Measurements from ENCODE around the gene ANKRD11. TPM values are rescaled to one million over a fixed set of nuclear protein-coding genes. Genes with fewer than 3 reads are reported as not detected.
"Not testable (repeated sequence)": the region's sequence is repeated elsewhere in the genome, so short reads cannot be mapped to it uniquely, and the experiment has no call there.

The ANKRD11 gene
- total and polyA plus RNA-seq, 7 experiments from 2014 or later: 8.7 to 254 (median 239) TPM

DNA sequence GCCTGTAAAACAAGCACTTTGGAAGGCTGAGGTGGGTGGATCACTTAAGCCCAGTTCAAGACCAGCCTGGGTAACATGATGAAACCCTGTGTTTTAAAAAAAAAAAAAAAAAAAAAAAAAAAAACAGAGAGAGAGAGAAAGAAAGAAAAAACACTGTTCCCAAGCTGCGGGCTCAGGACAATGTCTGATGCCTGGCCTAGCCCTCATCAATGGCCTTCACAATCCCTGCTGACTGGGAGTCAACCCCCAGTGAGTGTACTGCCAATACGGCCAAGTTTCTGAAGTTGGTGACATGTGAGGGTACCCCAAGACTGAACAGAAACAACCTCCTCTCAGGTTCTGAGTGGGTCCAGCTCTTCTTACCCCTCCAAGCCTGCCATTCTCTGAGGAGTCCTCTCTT is 156.3 kb downstream of the ANKRD11 start:
- intact Hi-C loops (cut with micrococcal nuclease): loop anchor here in 1 of 2 donors (5.0 kb wide), 2 partner anchors 73 to 153 kb away; no protein-coding TSS in a partner anchor

DNA sequence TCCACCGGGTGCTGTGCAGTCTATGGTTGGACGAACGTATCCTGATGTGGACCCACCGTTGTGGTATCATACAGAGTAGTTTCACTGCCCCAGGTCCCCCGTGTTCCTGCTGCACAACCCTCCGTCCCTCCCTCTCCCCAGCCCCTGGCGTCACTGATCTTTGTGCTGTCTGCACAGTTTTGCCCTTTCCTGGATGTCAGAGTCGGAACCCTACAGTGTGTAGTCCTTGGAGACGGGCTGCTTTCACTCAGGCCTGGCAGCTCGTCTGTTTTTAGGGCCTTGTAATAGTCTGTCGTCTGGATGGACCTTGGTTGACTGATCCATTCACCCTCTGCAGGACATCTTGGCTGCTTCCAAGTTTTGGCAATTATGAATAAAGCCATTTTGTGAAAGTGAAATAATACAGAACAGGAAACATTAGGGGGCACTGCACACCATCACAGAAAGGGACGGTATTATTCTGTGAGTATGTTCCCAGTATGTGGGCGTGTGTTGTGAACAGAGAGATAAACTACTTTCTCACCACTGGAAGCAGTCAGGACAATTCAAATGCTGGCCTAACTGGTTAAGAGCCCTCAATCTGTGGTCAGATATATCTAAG is 156.9 kb downstream of the ANKRD11 start:
- H3K27me3 ChIP-seq (ENCODE audit: control insufficient read depth in 2 of 2, insufficient read depth in 2 of 2, low read length in 2 of 2); POLR2A ChIA-PET; H3K27me3 Mint-ChIP-seq; H3K4me3 ChIP-seq (ENCODE audit: low read length); H3K27ac ChIP-seq (ENCODE audit: low read depth, low read length); H3K9me3 ChIP-seq (ENCODE audit: control insufficient read depth in 2 of 3, low read length in 3 of 3); H3K36me3 Mint-ChIP-seq; H3K36me3 ChIP-seq (ENCODE audit: control insufficient read depth in 2 of 3, insufficient read depth in 3 of 3, low read length in 3 of 3); H3K9me3 Mint-ChIP-seq: not testable (repeated sequence)
- Mint-ChIP-seq H3K4me3 (peak overlapping the region in 8 of 10 donors; percentile 3 to 59 (median 28)), H3K4me1 (peaks cover 51 to 86% (median 72%) of the 10 kb centered on the region in 7 donors), H3K27ac (peak overlapping the region in 8 of 9 donors; percentile 46 to 90 (median 67))
- peaks cover 51 to 76% of the 10 kb centered on the region in 2 donors for H3K4me1 ChIP-seq (ENCODE audit: control insufficient read depth in 2 of 2, insufficient read depth in 2 of 2, low read length in 2 of 2)
- ATAC-seq: peak; percentile 82
- CTCF ChIA-PET: interaction anchor here (0.9 to 2.3 kb wide), 6 partner anchors 11 to 175 kb away, joined by 3 to 13 read pairs (median 6); partner anchors contain the start of gene SPG7
- intact Hi-C loops (cut with micrococcal nuclease): loop anchor here (1.0 to 5.0 kb wide), 6 partner anchors 74 to 308 kb away; partner anchors contain the start of gene SPG7 (in 2 of the 2)
- peak in 7 of 9 donors; percentile 52 to 69 (median 60) for DNase-seq

More for the DNA sequence above, 156.3 kb downstream of the ANKRD11 start:
- H3K9me3 ChIP-seq (ENCODE audit: control insufficient read depth in 2 of 3, low read length in 3 of 3): no peaks in the 10 kb centered on the region
- H3K27ac Mint-ChIP-seq: peak overlapping the region; percentile 46 to 90 (median 58)
- no peak overlapping the region for H3K4me3 ChIP-seq (ENCODE audit: low read length)
- peaks cover 51 to 89% (median 76%) of the 10 kb centered on the region in 7 donors for H3K4me1 Mint-ChIP-seq
- peaks cover 0 to 3% (median 0%) of the 10 kb centered on the region in 11 donors for H3K9me3 Mint-ChIP-seq
- peaks cover 0 to 2% (median 0%) of the 10 kb centered on the region in 5 donors for H3K36me3 Mint-ChIP-seq
- peak overlapping the region; percentile 30 for H3K27ac ChIP-seq (ENCODE audit: low read depth, low read length)
- CTCF ChIA-PET: interaction anchor here (0.6 to 2.3 kb wide), 5 partner anchors 11 to 195 kb away, joined by 3 to 13 read pairs (median 5); partner anchors contain the start of gene SPG7
- DNase-seq (no peak), ATAC-seq (peak; percentile 31)
- peaks cover 48 to 74% of the 10 kb centered on the region in 2 donors for H3K4me1 ChIP-seq (ENCODE audit: control insufficient read depth in 2 of 2, insufficient read depth in 2 of 2, low read length in 2 of 2)
- POLR2A ChIA-PET: no interaction called here
- H3K27me3 ChIP-seq (ENCODE audit: control insufficient read depth in 2 of 2, insufficient read depth in 2 of 2, low read length in 2 of 2): no peaks in the 10 kb centered on the region
- peak overlapping the region in 9 of 10 donors; percentile 7 to 62 (median 48) for H3K4me3 Mint-ChIP-seq
- H3K36me3 ChIP-seq (ENCODE audit: control insufficient read depth in 2 of 3, insufficient read depth in 3 of 3, low read length in 3 of 3): no peaks in the 10 kb centered on the region
- H3K27me3 Mint-ChIP-seq: no peaks in the 10 kb centered on the region

DNA sequence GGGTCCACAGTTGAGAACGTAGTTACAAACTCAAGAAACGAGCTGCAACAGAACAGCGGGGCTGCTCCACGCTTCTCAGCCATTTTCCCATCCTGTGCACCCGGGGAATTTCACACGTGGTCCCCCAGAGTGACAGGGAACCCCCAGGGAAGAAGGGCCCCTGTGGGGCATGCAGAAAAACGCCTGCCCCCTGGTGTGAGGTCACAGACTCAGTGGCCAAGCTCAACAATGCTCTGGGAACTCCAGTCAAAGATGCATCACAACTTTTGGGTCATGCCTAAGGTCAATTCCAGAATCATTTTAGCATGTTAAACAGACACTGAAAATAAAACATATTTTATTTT is 157.5 kb downstream of the ANKRD11 start:
- DNase-seq (no peak), ATAC-seq (no peak)
- peaks cover 51 to 75% of the 10 kb centered on the region in 2 donors for H3K4me1 ChIP-seq (ENCODE audit: control insufficient read depth in 2 of 2, insufficient read depth in 2 of 2, low read length in 2 of 2)
- no peaks in the 10 kb centered on the region for H3K36me3 ChIP-seq (ENCODE audit: control insufficient read depth in 2 of 3, insufficient read depth in 3 of 3, low read length in 3 of 3)
- Mint-ChIP-seq H3K4me3 (peak overlapping the region in 1 of 10 donors; percentile 56), H3K27ac (peak overlapping the region in 4 of 9 donors; percentile 49 to 80 (median 72)), H3K27me3 (no peaks in the 10 kb centered on the region), H3K36me3 (peaks cover 0 to 4% (median 0%) of the 10 kb centered on the region in 5 donors), H3K9me3 (peaks cover 0 to 3% (median 0%) of the 10 kb centered on the region in 11 donors), H3K4me1 (peaks cover 53 to 89% (median 77%) of the 10 kb centered on the region in 7 donors)
- no peak overlapping the region for H3K4me3 ChIP-seq (ENCODE audit: low read length)
- intact Hi-C loops (cut with micrococcal nuclease): loop anchor here (1.0 to 5.0 kb wide), 6 partner anchors 74 to 308 kb away; partner anchors contain the start of gene SPG7 (in 2 of the 2)
- no peaks in the 10 kb centered on the region for H3K9me3 ChIP-seq (ENCODE audit: control insufficient read depth in 2 of 3, low read length in 3 of 3)
- ChIA-PET CTCF (interaction anchor here (1.0 to 2.3 kb wide), 6 partner anchors 10 to 223 kb away, joined by 3 to 9 read pairs (median 6); partner anchors contain the start of gene SPG7), POLR2A (interaction anchor here (0.6 to 0.9 kb wide), 2 partner anchors 81 to 156 kb away, joined by 3 to 4 read pairs; no protein-coding TSS in a partner anchor)
- no peak overlapping the region for H3K27ac ChIP-seq (ENCODE audit: low read depth, low read length)
- H3K27me3 ChIP-seq (ENCODE audit: control insufficient read depth in 2 of 2, insufficient read depth in 2 of 2, low read length in 2 of 2): no peaks in the 10 kb centered on the region

- POLR2A ChIA-PET: interaction anchor here (0.6 to 1.2 kb wide), 3 partner anchors 9 to 156 kb away, joined by 3 to 4 read pairs (median 3); no protein-coding TSS in a partner anchor
These were observed 158.0 kb downstream of the ANKRD11 start for GRCh38 chr16:89332243-89332901.

GRCh38 chr16:89331371-89332109 is 158.8 kb downstream of the ANKRD11 start:
- Histone ChIP-seq H3K36me3 (ENCODE audit: control insufficient read depth in 2 of 3, insufficient read depth in 3 of 3, low read length in 3 of 3) (no peaks in the 10 kb centered on the region), H3K27me3 (ENCODE audit: control insufficient read depth in 2 of 2, insufficient read depth in 2 of 2, low read length in 2 of 2) (no peaks in the 10 kb centered on the region), H3K9me3 (ENCODE audit: control insufficient read depth in 2 of 3, low read length in 3 of 3) (no peaks in the 10 kb centered on the region), H3K4me3 (ENCODE audit: low read length) (no peak overlapping the region), H3K27ac (ENCODE audit: low read depth, low read length) (peak overlapping the region; percentile 46), H3K4me1 (ENCODE audit: control insufficient read depth in 2 of 2, insufficient read depth in 2 of 2, low read length in 2 of 2) (peaks cover 51 to 79% of the 10 kb centered on the region in 2 donors)
- peaks cover 61 to 92% (median 84%) of the 10 kb centered on the region in 7 donors for H3K4me1 Mint-ChIP-seq
- ChIA-PET POLR2A (interaction anchor here (0.6 to 1.2 kb wide), 4 partner anchors 8 to 344 kb away, joined by 3 to 5 read pairs (median 3); no protein-coding TSS in a partner anchor), CTCF (interaction anchor here (1.3 to 2.3 kb wide), 3 partner anchors 18 to 225 kb away, joined by 5 to 9 read pairs (median 6); partner anchors contain the start of gene SPG7)
- peaks cover 0 to 3% (median 0%) of the 10 kb centered on the region in 11 donors for H3K9me3 Mint-ChIP-seq
- H3K4me3 Mint-ChIP-seq: peak overlapping the region in 8 of 10 donors; percentile 2 to 64 (median 28)
- H3K27ac Mint-ChIP-seq: peak overlapping the region; percentile 45 to 87 (median 73)
- peak in 1 of 9 donors; percentile 27 for DNase-seq
- peak; percentile 56 for ATAC-seq
- intact Hi-C loops (cut with micrococcal nuclease): loop anchor here in 1 of 2 donors (5.0 kb wide), 2 partner anchors 76 to 156 kb away; no protein-coding TSS in a partner anchor
- peaks cover 0 to 5% (median 0%) of the 10 kb centered on the region in 5 donors for H3K36me3 Mint-ChIP-seq
- no peaks in the 10 kb centered on the region for H3K27me3 Mint-ChIP-seq

More at GRCh38 chr16:89332243-89332901, 158.0 kb downstream of the ANKRD11 start:
- CTCF ChIA-PET: interaction anchor here (1.3 to 2.3 kb wide), 5 partner anchors 16 to 224 kb away, joined by 4 to 9 read pairs (median 6); partner anchors contain the start of gene SPG7
- no peak for ATAC-seq
- no peak for DNase-seq
- H3K36me3 Mint-ChIP-seq: peaks cover 0 to 6% (median 0%) of the 10 kb centered on the region in 5 donors
- H3K4me1 Mint-ChIP-seq: peaks cover 55 to 90% (median 82%) of the 10 kb centered on the region in 7 donors
- no peak overlapping the region for H3K4me3 ChIP-seq (ENCODE audit: low read length)
- H3K4me1 ChIP-seq (ENCODE audit: control insufficient read depth in 2 of 2, insufficient read depth in 2 of 2, low read length in 2 of 2): peaks cover 51 to 72% of the 10 kb centered on the region in 2 donors
- H3K9me3 ChIP-seq (ENCODE audit: control insufficient read depth in 2 of 3, low read length in 3 of 3): no peaks in the 10 kb centered on the region
- intact Hi-C loops (cut with micrococcal nuclease): loop anchor here in 1 of 2 donors (5.0 kb wide), 2 partner anchors 75 to 155 kb away; no protein-coding TSS in a partner anchor
- no peaks in the 10 kb centered on the region for H3K27me3 ChIP-seq (ENCODE audit: control insufficient read depth in 2 of 2, insufficient read depth in 2 of 2, low read length in 2 of 2)
- H3K36me3 ChIP-seq (ENCODE audit: control insufficient read depth in 2 of 3, insufficient read depth in 3 of 3, low read length in 3 of 3): no peaks in the 10 kb centered on the region
- H3K27ac ChIP-seq (ENCODE audit: low read depth, low read length): peak overlapping the region; percentile 46
- peak overlapping the region; percentile 49 to 87 (median 73) for H3K27ac Mint-ChIP-seq
- no peaks in the 10 kb centered on the region for H3K27me3 Mint-ChIP-seq
- H3K4me3 Mint-ChIP-seq: peak overlapping the region in 6 of 10 donors; percentile 3 to 64 (median 46)
- H3K9me3 Mint-ChIP-seq: peaks cover 0 to 3% (median 0%) of the 10 kb centered on the region in 11 donors

All from naive thymus-derived CD4-positive, alpha-beta T cell (primary cell).